A673 (cell line): ENCODE data around the gene GATAD2A. TPM values are rescaled to one million over a fixed set of nuclear protein-coding genes. Genes with fewer than 3 reads are reported as not detected.

Experiments used
- BruUV-seq: library from RNA; stranded (reverse); fragments of 400-500 nt; replicated peaks from 2 replicates; lab custom pipeline; 2021; lab: Mats Ljungman, UMichigan
- CTCF ChIA-PET: fragments of 300-600 bp; sonication (Branson Sonifier 250); formaldehyde crosslinking; loops from one replicate; lab custom pipeline; 2022; ENCODE audit warnings: antibody characterized with exemption; lab: Charles Lee
- POLR2A ChIA-PET: fragments of 300-600 bp; sonication (Branson Sonifier 250); formaldehyde crosslinking; loops from one replicate; lab custom pipeline; 2022; ENCODE audit warnings: antibody characterized with exemption; ENCODE audit not compliant: low non-redundant PET; lab: Charles Lee
- DNase-seq: peaks from one replicate; pipeline ENCODE4 v3.0.0-alpha.2; 2015; ENCODE audit warnings: low spot score
- H3K27ac ChIP-seq: fragments of 200-600 bp; sonication (generic); 2 replicates; pipeline ENCODE4 v1.5.1; 2016; ENCODE audit warnings: mixed run types, low read depth, mild to moderate bottlenecking, mixed read lengths, antibody characterized with exemption, low read length; ENCODE audit not compliant: poor library complexity, severe bottlenecking
- H3K27me3 ChIP-seq: fragments of 200-600 bp; sonication (generic); replicated peaks from 2 replicates; pipeline ENCODE4 v1.6.1; 2017; ENCODE audit warnings: mixed run types, low read depth, mild to moderate bottlenecking, mixed read lengths, antibody characterized with exemption, low read length; ENCODE audit not compliant: insufficient read depth, poor library complexity
- H3K36me3 ChIP-seq: fragments of 200-600 bp; sonication (generic); 2 replicates; pipeline ENCODE4 v1.6.1; 2016; ENCODE audit warnings: mixed run types, mild to moderate bottlenecking, mixed read lengths, antibody characterized with exemption, low read length; ENCODE audit not compliant: insufficient read depth, poor library complexity, severe bottlenecking
- H3K4me1 ChIP-seq: fragments of 200-600 bp; sonication (generic); 2 replicates; pipeline ENCODE4 v1.6.1; 2017; ENCODE audit warnings: mixed run types, mild to moderate bottlenecking, mixed read lengths, antibody characterized with exemption, low read length; ENCODE audit not compliant: insufficient read depth, poor library complexity, severe bottlenecking
- H3K4me3 ChIP-seq: fragments of 200-600 bp; sonication (generic); 2 replicates; pipeline ENCODE4 v1.5.1; 2016; ENCODE audit warnings: low read depth, mixed run types, mild to moderate bottlenecking, mixed read lengths, low read length; ENCODE audit not compliant: poor library complexity, severe bottlenecking
- H3K9me3 ChIP-seq: fragments of 200-600 bp; sonication (generic); 2 replicates; pipeline ENCODE4 v1.6.1; 2016; ENCODE audit warnings: mixed run types, low read depth, mild to moderate bottlenecking, mixed read lengths, antibody characterized with exemption, low read length; ENCODE audit not compliant: poor library complexity, severe bottlenecking
- CTCF ChIP-seq: fragments of 300-800, 200-600 bp; sonication (generic); conservative IDR thresholded peaks from 2 replicates; pipeline ENCODE4 v1.5.1; 2017; ENCODE audit warnings: low read depth, mild to moderate bottlenecking, antibody characterized with exemption, low read length, moderate library complexity, mixed read lengths
- EZH2 ChIP-seq: fragments of 200-600 bp; sonication (generic); IDR thresholded peaks from 2 replicates; pipeline ENCODE4 v1.6.1; 2017; ENCODE audit warnings: borderline replicate concordance, low read depth, mild to moderate bottlenecking, mixed read lengths, antibody characterized with exemption, low read length; ENCODE audit not compliant: poor library complexity, severe bottlenecking
- intact Hi-C: fragments of 100-400 bp; cut with micrococcal nuclease; formaldehyde crosslinking; loops from one replicate; pipeline ENCODE4 v1.10.0; 2022; ENCODE audit not compliant: unreplicated experiment
- total RNA-seq: library from RNA; stranded (reverse); gene quantifications from 2 replicates; pipeline ENCODE4 v1.2.3, GENCODE V29; 2021

Gene GATAD2A
- total RNA-seq, 1 experiment from 2014 or later, result 218 TPM

- POLR2A ChIA-PET, result no interaction called here
- Histone ChIP-seq H3K4me3 (no peak overlapping the region), H3K9me3 (no peaks in the 10 kb centered on the region), H3K27me3 (no peaks in the 10 kb centered on the region), H3K36me3 (no peaks in the 10 kb centered on the region), H3K27ac (peak overlapping the region; percentile 37), H3K4me1 (peaks cover 2% of the 10 kb centered on the region)
- CTCF ChIA-PET, result interaction anchor here (0.6 to 0.7 kb wide), 2 partner anchors 117 to 278 kb away, joined by 3 read pairs; no protein-coding TSS in a partner anchor
- intact Hi-C loops, result no loop called here
- BruUV-seq, result no TSS peak
- DNase-seq, result no peak
- TF ChIP-seq EZH2 (no peak), CTCF (no peak)
Observed at GRCh38 chr19:19482809-19483596, 77.5 kb downstream of the GATAD2A start.

- Histone ChIP-seq H3K27ac (peak overlapping the region; percentile 7), H3K4me3 (no peak overlapping the region), H3K9me3 (no peaks in the 10 kb centered on the region), H3K4me1 (peaks cover 25% of the 10 kb centered on the region), H3K36me3 (no peaks in the 10 kb centered on the region), H3K27me3 (no peaks in the 10 kb centered on the region)
- no TSS peak for BruUV-seq
- intact Hi-C loops, result loop anchor here (5.0 kb wide), 1 partner anchor 338 kb away; no protein-coding TSS in a partner anchor
- POLR2A ChIA-PET, result no interaction called here
- DNase-seq, result no peak
- TF ChIP-seq EZH2 (no peak), CTCF (no peak)
- CTCF ChIA-PET, result no interaction called here
Observed at GRCh38 chr19:19485161-19485997, 79.9 kb downstream of the GATAD2A start.

GRCh38 chr19:19485998-19486290 lies 80.5 kb downstream of the GATAD2A start:
- H3K4me3 ChIP-seq, result no peak overlapping the region
- BruUV-seq, result no TSS peak
- no peak for DNase-seq
- H3K9me3 ChIP-seq, result no peaks in the 10 kb centered on the region
- peak overlapping the region; percentile 7 for H3K27ac ChIP-seq
- CTCF ChIA-PET, result no interaction called here
- peaks cover 28% of the 10 kb centered on the region for H3K4me1 ChIP-seq
- no peak for TF ChIP-seq CTCF
- no peak for TF ChIP-seq EZH2
- H3K36me3 ChIP-seq, result peaks cover 3% of the 10 kb centered on the region
- H3K27me3 ChIP-seq, result no peaks in the 10 kb centered on the region
- intact Hi-C loops, result loop anchor here (5.0 kb wide), 1 partner anchor 339 kb away; no protein-coding TSS in a partner anchor
- POLR2A ChIA-PET, result no interaction called here
